ENCODE results near the gene KRTAP10-11. TPM values are rescaled to one million over a fixed set of nuclear protein-coding genes. Genes with fewer than 3 reads are reported as not detected.

The KRTAP10-11 gene
- total and polyA plus RNA-seq, 2 of the 8 experiments (the other 6 are each of a cell fraction or from before 2014, with no cell fraction given): not detected

DNA sequence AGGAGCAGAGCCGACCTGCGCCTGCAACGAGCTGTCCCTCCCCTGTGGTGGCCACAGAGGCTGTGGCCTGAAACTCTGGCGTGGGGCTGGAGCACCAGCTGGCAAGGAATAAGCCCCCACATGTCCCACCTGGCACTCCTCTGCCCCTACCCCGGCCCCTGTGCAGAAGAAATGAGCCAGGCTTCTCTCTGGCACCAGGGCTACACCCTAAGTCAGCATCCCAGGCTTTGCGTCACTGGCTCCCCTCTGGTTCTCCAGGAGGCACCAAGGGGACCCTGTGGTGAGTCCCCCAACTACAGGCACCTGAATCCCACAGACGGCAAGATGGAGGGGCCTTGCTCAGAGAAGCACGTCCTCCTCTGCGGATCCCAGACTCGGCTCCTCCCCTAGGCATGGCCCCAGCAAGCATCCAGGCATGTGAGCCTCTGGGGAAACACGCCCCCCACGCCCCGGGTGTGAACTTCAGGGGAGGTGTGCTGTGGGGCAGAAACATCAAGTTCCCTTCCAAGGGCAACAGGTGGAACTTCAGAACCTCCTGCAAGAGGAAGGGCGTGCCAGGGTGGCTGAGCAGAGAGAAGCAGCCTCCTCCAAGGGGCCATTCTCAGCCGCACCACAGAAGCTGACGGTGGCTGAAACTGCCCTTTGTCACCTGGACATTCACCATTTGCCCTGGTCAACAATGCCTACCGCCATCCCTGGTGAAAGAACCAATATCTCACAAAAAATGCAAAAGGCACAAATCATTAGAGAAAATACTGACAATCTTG is 42.9 kb upstream of the KRTAP10-11 start (continued):
- TF ChIP-seq SIX5 (IDR thresholded peaks at IDR 0.05; ENCODE audit: low read depth, low read length) (no peak), JUN (IDR thresholded peaks at IDR 0.05; ENCODE audit: low read depth, low read length) (no peak), TEAD4 (IDR thresholded peaks at IDR 0.05; ENCODE audit: low read depth, low read length) (no peak), EGR1 (IDR thresholded peaks at IDR 0.05; ENCODE audit: borderline replicate concordance, low read depth, low read length) (no peak), EZH2 (IDR thresholded peaks at IDR 0.05; ENCODE audit: low read depth, low read length, severe bottlenecking) (no peak), TBP (IDR thresholded peaks at IDR 0.05; ENCODE audit: low read depth, low read length) (no peak), ZNF274 (IDR thresholded peaks at IDR 0.05; ENCODE audit: borderline replicate concordance, extremely low read depth, low read length) (no peak), SP1 (IDR thresholded peaks at IDR 0.05; ENCODE audit: low read depth, low read length) (no peak), TAF1 (IDR thresholded peaks at IDR 0.05; ENCODE audit: low read depth, low read length) (no peak)
- TF ChIP-seq, protein P1, sequence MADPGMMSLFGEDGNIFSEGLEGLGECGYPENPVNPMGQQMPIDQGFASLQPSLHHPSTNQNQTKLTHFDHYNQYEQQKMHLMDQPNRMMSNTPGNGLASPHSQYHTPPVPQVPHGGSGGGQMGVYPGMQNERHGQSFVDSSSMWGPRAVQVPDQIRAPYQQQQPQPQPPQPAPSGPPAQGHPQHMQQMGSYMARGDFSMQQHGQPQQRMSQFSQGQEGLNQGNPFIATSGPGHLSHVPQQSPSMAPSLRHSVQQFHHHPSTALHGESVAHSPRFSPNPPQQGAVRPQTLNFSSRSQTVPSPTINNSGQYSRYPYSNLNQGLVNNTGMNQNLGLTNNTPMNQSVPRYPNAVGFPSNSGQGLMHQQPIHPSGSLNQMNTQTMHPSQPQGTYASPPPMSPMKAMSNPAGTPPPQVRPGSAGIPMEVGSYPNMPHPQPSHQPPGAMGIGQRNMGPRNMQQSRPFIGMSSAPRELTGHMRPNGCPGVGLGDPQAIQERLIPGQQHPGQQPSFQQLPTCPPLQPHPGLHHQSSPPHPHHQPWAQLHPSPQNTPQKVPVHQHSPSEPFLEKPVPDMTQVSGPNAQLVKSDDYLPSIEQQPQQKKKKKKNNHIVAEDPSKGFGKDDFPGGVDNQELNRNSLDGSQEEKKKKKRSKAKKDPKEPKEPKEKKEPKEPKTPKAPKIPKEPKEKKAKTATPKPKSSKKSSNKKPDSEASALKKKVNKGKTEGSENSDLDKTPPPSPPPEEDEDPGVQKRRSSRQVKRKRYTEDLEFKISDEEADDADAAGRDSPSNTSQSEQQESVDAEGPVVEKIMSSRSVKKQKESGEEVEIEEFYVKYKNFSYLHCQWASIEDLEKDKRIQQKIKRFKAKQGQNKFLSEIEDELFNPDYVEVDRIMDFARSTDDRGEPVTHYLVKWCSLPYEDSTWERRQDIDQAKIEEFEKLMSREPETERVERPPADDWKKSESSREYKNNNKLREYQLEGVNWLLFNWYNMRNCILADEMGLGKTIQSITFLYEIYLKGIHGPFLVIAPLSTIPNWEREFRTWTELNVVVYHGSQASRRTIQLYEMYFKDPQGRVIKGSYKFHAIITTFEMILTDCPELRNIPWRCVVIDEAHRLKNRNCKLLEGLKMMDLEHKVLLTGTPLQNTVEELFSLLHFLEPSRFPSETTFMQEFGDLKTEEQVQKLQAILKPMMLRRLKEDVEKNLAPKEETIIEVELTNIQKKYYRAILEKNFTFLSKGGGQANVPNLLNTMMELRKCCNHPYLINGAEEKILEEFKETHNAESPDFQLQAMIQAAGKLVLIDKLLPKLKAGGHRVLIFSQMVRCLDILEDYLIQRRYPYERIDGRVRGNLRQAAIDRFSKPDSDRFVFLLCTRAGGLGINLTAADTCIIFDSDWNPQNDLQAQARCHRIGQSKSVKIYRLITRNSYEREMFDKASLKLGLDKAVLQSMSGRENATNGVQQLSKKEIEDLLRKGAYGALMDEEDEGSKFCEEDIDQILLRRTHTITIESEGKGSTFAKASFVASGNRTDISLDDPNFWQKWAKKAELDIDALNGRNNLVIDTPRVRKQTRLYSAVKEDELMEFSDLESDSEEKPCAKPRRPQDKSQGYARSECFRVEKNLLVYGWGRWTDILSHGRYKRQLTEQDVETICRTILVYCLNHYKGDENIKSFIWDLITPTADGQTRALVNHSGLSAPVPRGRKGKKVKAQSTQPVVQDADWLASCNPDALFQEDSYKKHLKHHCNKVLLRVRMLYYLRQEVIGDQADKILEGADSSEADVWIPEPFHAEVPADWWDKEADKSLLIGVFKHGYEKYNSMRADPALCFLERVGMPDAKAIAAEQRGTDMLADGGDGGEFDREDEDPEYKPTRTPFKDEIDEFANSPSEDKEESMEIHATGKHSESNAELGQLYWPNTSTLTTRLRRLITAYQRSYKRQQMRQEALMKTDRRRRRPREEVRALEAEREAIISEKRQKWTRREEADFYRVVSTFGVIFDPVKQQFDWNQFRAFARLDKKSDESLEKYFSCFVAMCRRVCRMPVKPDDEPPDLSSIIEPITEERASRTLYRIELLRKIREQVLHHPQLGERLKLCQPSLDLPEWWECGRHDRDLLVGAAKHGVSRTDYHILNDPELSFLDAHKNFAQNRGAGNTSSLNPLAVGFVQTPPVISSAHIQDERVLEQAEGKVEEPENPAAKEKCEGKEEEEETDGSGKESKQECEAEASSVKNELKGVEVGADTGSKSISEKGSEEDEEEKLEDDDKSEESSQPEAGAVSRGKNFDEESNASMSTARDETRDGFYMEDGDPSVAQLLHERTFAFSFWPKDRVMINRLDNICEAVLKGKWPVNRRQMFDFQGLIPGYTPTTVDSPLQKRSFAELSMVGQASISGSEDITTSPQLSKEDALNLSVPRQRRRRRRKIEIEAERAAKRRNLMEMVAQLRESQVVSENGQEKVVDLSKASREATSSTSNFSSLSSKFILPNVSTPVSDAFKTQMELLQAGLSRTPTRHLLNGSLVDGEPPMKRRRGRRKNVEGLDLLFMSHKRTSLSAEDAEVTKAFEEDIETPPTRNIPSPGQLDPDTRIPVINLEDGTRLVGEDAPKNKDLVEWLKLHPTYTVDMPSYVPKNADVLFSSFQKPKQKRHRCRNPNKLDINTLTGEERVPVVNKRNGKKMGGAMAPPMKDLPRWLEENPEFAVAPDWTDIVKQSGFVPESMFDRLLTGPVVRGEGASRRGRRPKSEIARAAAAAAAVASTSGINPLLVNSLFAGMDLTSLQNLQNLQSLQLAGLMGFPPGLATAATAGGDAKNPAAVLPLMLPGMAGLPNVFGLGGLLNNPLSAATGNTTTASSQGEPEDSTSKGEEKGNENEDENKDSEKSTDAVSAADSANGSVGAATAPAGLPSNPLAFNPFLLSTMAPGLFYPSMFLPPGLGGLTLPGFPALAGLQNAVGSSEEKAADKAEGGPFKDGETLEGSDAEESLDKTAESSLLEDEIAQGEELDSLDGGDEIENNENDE (IDR thresholded peaks at IDR 0.05; ENCODE audit: insufficient replicate concordance, low read length): no peak
